Stomach (tissue), 9 donors: ENCODE results near the gene TBC1D1. TPM values are rescaled to one million over a fixed set of nuclear protein-coding genes. Genes with fewer than 3 reads are reported as not detected.

Experiments
- DNase-seq, 2 donors: peaks; one replicate each; pipeline versions ENCODE4 v3.0.0 to v3.0.0-alpha.2; 2013 to 2019
- H3K27ac ChIP-seq, 5 donors: fragments of 200-600 bp in 4 of 5; sonication (generic) in 4 of 5; one replicate each; pipeline ENCODE4 v1.5.1; 2013 to 2019; ENCODE audit warnings: mild to moderate bottlenecking in 1 of 5, moderate library complexity in 1 of 5
- H3K27me3 ChIP-seq, 3 donors: fragments of 200-600 bp; sonication (generic); one replicate each; pipeline ENCODE4 v1.5.1; 2017 to 2019; ENCODE audit warnings: mixed run types in 1 of 3
- H3K36me3 ChIP-seq, 4 donors: fragments of 200-600 bp; sonication (generic); 1 replicate in 3 of 4; 2 replicates in 1 of 4; pipeline ENCODE4 v1.5.1; 2016 to 2019
- H3K4me1 ChIP-seq, 4 donors: fragments of 200-600 bp; sonication (generic); one replicate each; pipeline ENCODE4 v1.5.1; 2016 to 2019
- H3K4me3 ChIP-seq, 4 donors: fragments of 200-600 bp; sonication (generic) in 3 of 4; one replicate each; pipeline ENCODE4 v1.5.1; 2016 to 2019; ENCODE audit warnings: mild to moderate bottlenecking in 1 of 4
- H3K9me3 ChIP-seq, 4 donors: fragments of 200-600 bp; sonication (generic); one replicate each; pipeline ENCODE4 v1.5.1; 2016 to 2019
- EP300 ChIP-seq: sonication (generic); formaldehyde crosslinking; IDR thresholded peaks from one replicate; pipeline ENCODE4 v1.6.1; 2017; ENCODE audit warnings: antibody characterized with exemption
- POLR2A ChIP-seq, 4 donors: fragments of 450-650 bp; IDR thresholded peaks; one replicate each; pipeline ENCODE4 v1.6.1; 2016; ENCODE audit warnings: antibody characterized with exemption in 4 of 4, control low read depth in 2 of 4, mild to moderate bottlenecking in 1 of 4, moderate library complexity in 1 of 4
- POLR2AphosphoS5 ChIP-seq, 3 donors: sonication (generic); formaldehyde crosslinking; IDR thresholded peaks; one replicate each; pipeline ENCODE4 v1.6.1; 2016; ENCODE audit warnings: antibody characterized with exemption in 3 of 3
- WGBS, 5 donors: extraction: QIAGEN DNeasy Blood & Tissue Kit in 3 of 5; methylation state at CpG; one replicate each; pipeline versions ENCODE4 v1.1.5 to v1.1.7; 2013 to 2018; 5-methylcytosine and 5-hydroxymethylcytosine counted together
- intact Hi-C: fragments of 100-400 bp; cut with DNase I; formaldehyde crosslinking; loops from one replicate; pipeline ENCODE4 v1.15.1; 2023; ENCODE audit warnings: low total_unique reads
- polyA plus RNA-seq, 3 donors: library from polyadenylated mRNA; stranded (reverse); fragments of 200-250 nt; gene quantifications; one replicate each; pipeline ENCODE4 v1.2.3, GENCODE V29; 2013
- total RNA-seq, 5 donors: library from RNA; depleted of rRNA; stranded (reverse); fragments of >200 nt; gene quantifications; one replicate each; pipeline versions ENCODE4 v1.1.0 to v1.2.3, GENCODE V29; 2014 to 2016
- TF ChIP-seq, protein P1 (sequence below), 7 experiments: fragments of 450-650 bp in 4 of 7; fragments of 200-600 bp in 3 of 7; sonication (generic) in 3 of 7; IDR thresholded peaks; one replicate each; pipeline ENCODE4 v1.5.1; 2016 to 2019; ENCODE audit warnings: antibody characterized with exemption in 7 of 7, control low read depth in 2 of 7, mild to moderate bottlenecking in 1 of 7
- donor health status: healthy with polysubstance abuse.
- donor health status: Bipolar disorder and iron deficiency.
- donor health status: healthy.

TBC1D1 gene
- total and polyA plus RNA-seq, 8 donors: 18.8 to 165 (median 49.5) TPM

GRCh38 chr4:38092701-38093100 is 201.8 kb downstream of the TBC1D1 start:
- H3K27ac ChIP-seq: no peak overlapping the region
- H3K9me3 ChIP-seq: no peaks in the 10 kb centered on the region
- H3K4me3 ChIP-seq: no peak overlapping the region
- peaks cover 0 to 38% (median 20%) of the 10 kb centered on the region in 4 donors for H3K4me1 ChIP-seq
- TF ChIP-seq, protein P1, sequence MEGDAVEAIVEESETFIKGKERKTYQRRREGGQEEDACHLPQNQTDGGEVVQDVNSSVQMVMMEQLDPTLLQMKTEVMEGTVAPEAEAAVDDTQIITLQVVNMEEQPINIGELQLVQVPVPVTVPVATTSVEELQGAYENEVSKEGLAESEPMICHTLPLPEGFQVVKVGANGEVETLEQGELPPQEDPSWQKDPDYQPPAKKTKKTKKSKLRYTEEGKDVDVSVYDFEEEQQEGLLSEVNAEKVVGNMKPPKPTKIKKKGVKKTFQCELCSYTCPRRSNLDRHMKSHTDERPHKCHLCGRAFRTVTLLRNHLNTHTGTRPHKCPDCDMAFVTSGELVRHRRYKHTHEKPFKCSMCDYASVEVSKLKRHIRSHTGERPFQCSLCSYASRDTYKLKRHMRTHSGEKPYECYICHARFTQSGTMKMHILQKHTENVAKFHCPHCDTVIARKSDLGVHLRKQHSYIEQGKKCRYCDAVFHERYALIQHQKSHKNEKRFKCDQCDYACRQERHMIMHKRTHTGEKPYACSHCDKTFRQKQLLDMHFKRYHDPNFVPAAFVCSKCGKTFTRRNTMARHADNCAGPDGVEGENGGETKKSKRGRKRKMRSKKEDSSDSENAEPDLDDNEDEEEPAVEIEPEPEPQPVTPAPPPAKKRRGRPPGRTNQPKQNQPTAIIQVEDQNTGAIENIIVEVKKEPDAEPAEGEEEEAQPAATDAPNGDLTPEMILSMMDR (IDR thresholded peaks at IDR 0.05): no peak
- TF ChIP-seq EP300 (no peak), POLR2A (IDR thresholded peaks at IDR 0.05) (no peak), POLR2AphosphoS5 (IDR thresholded peaks at IDR 0.05) (no peak)
- DNase-seq: no peak
- 60 to 76% (median 65%) methylated on average over 3 of the region's 3 CpGs for WGBS, 5 donors
- peaks cover 2 to 34% (median 13%) of the 10 kb centered on the region in 4 donors for H3K36me3 ChIP-seq
- intact Hi-C loops: no loop called here
- H3K27me3 ChIP-seq: no peaks in the 10 kb centered on the region

DNA sequence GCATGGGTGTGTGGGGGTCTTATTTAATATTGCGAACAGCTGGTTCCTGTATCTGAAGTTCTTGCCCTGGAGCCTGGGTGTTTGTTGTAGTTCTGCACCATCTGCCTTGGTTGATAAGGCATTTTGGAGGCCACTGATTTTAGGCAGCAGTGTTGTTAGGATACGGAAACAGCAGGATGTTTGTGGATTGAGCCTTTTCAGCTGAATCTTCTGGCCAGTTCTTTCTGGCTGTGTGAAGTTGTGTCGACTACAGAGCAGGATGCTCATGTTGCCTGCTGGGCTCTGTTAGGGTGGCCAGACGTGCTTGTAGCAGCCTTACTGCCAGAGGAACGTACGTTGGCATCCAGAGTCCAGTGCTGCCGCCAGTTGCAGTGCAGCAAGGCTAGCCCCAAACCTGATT is 203.5 kb downstream of the TBC1D1 start:
- no peak overlapping the region for H3K27ac ChIP-seq
- H3K4me3 ChIP-seq: no peak overlapping the region
- intact Hi-C loops: no loop called here
- peaks cover 0 to 37% (median 16%) of the 10 kb centered on the region in 4 donors for H3K4me1 ChIP-seq
- H3K36me3 ChIP-seq: peaks cover 4 to 40% (median 19%) of the 10 kb centered on the region in 4 donors
- peak in 1 of 2 donors; percentile 73 for DNase-seq
- WGBS, 5 donors: 68 to 82% (median 74%) methylated on average over 7 of the region's 7 CpGs
- H3K9me3 ChIP-seq: no peaks in the 10 kb centered on the region
- no peaks in the 10 kb centered on the region for H3K27me3 ChIP-seq
- TF ChIP-seq POLR2A (IDR thresholded peaks at IDR 0.05): no peak
- TF ChIP-seq EP300: no peak
- TF ChIP-seq, protein P1 (IDR thresholded peaks at IDR 0.05): no peak
- TF ChIP-seq POLR2AphosphoS5 (IDR thresholded peaks at IDR 0.05): no peak

GRCh38 chr4:38095691-38096090 is 204.8 kb downstream of the TBC1D1 start:
- Histone ChIP-seq H3K4me3 (no peak overlapping the region), H3K4me1 (peaks cover 0 to 32% (median 14%) of the 10 kb centered on the region in 4 donors), H3K36me3 (peaks cover 4 to 40% (median 19%) of the 10 kb centered on the region in 4 donors), H3K27me3 (no peaks in the 10 kb centered on the region), H3K9me3 (no peaks in the 10 kb centered on the region), H3K27ac (no peak overlapping the region)
- TF ChIP-seq EP300 (no peak), POLR2A (IDR thresholded peaks at IDR 0.05) (no peak), POLR2AphosphoS5 (IDR thresholded peaks at IDR 0.05) (no peak)
- TF ChIP-seq, protein P1 (IDR thresholded peaks at IDR 0.05): no peak
- 96 to 98% (median 97%) methylated on average over 8 of the region's 8 CpGs for WGBS, 5 donors
- DNase-seq: no peak
- intact Hi-C loops: no loop called here

DNA sequence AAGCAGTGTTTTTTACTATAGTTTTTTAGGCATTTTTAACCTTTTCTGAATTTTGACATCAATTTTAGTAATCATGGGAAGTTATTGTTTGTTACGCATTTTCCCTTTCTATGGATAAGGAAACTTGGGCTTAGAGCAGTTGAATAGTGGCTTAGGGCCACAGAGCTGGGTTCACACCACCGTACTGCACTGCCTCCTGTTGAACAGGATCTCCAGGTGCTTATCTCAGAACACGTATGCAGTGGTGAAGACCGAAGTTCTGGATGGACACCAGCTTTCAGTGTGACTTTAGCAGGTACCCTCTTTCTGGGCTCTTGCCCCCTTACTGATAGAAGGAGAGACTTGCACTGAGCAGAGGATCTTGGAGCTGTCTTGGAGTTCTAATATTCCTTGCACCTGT is 206.9 kb downstream of the TBC1D1 start:
- no peaks in the 10 kb centered on the region for H3K27me3 ChIP-seq
- no peak overlapping the region for H3K4me3 ChIP-seq
- intact Hi-C loops: no loop called here
- DNase-seq: no peak
- H3K27ac ChIP-seq: no peak overlapping the region
- 59 to 74% (median 65%) methylated on average over 4 of the region's 4 CpGs for WGBS, 5 donors
- H3K9me3 ChIP-seq: no peaks in the 10 kb centered on the region
- TF ChIP-seq, protein P1 (IDR thresholded peaks at IDR 0.05): no peak
- TF ChIP-seq EP300 (no peak), POLR2AphosphoS5 (IDR thresholded peaks at IDR 0.05) (no peak), POLR2A (IDR thresholded peaks at IDR 0.05) (no peak)
- H3K4me1 ChIP-seq: peaks cover 0 to 24% (median 6%) of the 10 kb centered on the region in 4 donors
- peaks cover 13 to 55% (median 26%) of the 10 kb centered on the region in 4 donors for H3K36me3 ChIP-seq
